ENCODE results near the gene DGKG. TPM values are rescaled to one million over a fixed set of nuclear protein-coding genes. Genes with fewer than 3 reads are reported as not detected.

Gene DGKG
- total and polyA plus RNA-seq, 10 of the 15 experiments (the other 5 are each of a cell fraction or from before 2014, with no cell fraction given) = 0.39 to 6.2 (median 4.7) TPM

GRCh38 chr3:186366206-186366605, 4.2 kb upstream of the DGKG start:
- in situ Hi-C loops (cut with MboI) = no loop called here
- ChIA-PET RAD21 (ENCODE audit: unreplicated experiment) (interaction anchor here (1.7 kb wide), 1 partner anchor 175 kb away, joined by 8 read pairs; no protein-coding TSS in a partner anchor), SMC1A (ENCODE audit: uncharacterized antibody, unreplicated experiment) (interaction anchor here (1.1 to 1.6 kb wide), 3 partner anchors 10 to 59 kb away, joined by 3 read pairs; no protein-coding TSS in a partner anchor), POLR2A (no interaction called here), CTCF (interaction anchor here (0.8 to 1.8 kb wide), 5 partner anchors 9 to 248 kb away, joined by 3 to 4 read pairs (median 3); no protein-coding TSS in a partner anchor)
- H3K4me3 ChIP-seq = no peak overlapping the region
- TF ChIP-seq PAX8 (IDR thresholded peaks at IDR 0.05) = no peak
- no peak for TF ChIP-seq NR2C1 (IDR thresholded peaks at IDR 0.05)
- no peak for TF ChIP-seq MXI1 (IDR thresholded peaks at IDR 0.05; ENCODE audit: low read depth, low read length)
- TF ChIP-seq ZNF622 (IDR thresholded peaks at IDR 0.05) = no peak
- TF ChIP-seq IRF3 (IDR thresholded peaks at IDR 0.05) = no peak
- no peak for TF ChIP-seq MEF2B (IDR thresholded peaks at IDR 0.05; ENCODE audit: partially characterized antibody, poor library complexity, severe bottlenecking)
- no peak for TF ChIP-seq ZNF274 (IDR thresholded peaks at IDR 0.05; ENCODE audit: insufficient read depth, insufficient read length)
- TF ChIP-seq, protein P1, sequence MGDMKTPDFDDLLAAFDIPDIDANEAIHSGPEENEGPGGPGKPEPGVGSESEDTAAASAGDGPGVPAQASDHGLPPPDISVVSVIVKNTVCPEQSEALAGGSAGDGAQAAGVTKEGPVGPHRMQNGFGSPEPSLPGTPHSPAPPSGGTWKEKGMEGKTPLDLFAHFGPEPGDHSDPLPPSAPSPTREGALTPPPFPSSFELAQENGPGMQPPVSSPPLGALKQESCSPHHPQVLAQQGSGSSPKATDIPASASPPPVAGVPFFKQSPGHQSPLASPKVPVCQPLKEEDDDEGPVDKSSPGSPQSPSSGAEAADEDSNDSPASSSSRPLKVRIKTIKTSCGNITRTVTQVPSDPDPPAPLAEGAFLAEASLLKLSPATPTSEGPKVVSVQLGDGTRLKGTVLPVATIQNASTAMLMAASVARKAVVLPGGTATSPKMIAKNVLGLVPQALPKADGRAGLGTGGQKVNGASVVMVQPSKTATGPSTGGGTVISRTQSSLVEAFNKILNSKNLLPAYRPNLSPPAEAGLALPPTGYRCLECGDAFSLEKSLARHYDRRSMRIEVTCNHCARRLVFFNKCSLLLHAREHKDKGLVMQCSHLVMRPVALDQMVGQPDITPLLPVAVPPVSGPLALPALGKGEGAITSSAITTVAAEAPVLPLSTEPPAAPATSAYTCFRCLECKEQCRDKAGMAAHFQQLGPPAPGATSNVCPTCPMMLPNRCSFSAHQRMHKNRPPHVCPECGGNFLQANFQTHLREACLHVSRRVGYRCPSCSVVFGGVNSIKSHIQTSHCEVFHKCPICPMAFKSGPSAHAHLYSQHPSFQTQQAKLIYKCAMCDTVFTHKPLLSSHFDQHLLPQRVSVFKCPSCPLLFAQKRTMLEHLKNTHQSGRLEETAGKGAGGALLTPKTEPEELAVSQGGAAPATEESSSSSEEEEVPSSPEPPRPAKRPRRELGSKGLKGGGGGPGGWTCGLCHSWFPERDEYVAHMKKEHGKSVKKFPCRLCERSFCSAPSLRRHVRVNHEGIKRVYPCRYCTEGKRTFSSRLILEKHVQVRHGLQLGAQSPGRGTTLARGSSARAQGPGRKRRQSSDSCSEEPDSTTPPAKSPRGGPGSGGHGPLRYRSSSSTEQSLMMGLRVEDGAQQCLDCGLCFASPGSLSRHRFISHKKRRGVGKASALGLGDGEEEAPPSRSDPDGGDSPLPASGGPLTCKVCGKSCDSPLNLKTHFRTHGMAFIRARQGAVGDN (IDR thresholded peaks at IDR 0.05) = no peak
- no peak for TF ChIP-seq NFXL1 (IDR thresholded peaks at IDR 0.05; ENCODE audit: borderline replicate concordance)
- TF ChIP-seq SMARCA5 (IDR thresholded peaks at IDR 0.05) = no peak
- no peak for TF ChIP-seq MTA3 (IDR thresholded peaks at IDR 0.05; ENCODE audit: borderline replicate concordance, low read length)
- TF ChIP-seq LARP7 (IDR thresholded peaks at IDR 0.05) = no peak
- TF ChIP-seq E2F4 (IDR thresholded peaks at IDR 0.05; ENCODE audit: low read depth, low read length) = no peak
- no peak for TF ChIP-seq NRF1 (conservative IDR thresholded peaks at IDR 0.05; ENCODE audit: low read depth, low read length)
- no peak for TF ChIP-seq SUPT20H (IDR thresholded peaks at IDR 0.05; ENCODE audit: borderline replicate concordance, control insufficient read depth, low read depth, low read length)
- no peak overlapping the region for H3K9ac ChIP-seq (ENCODE audit: control insufficient read depth, insufficient read depth, low read length)
- intact Hi-C loops (cut with micrococcal nuclease; ENCODE audit: unreplicated experiment) = no loop called here
- no TSS peak for BruUV-seq (replicated peaks)
- no peaks in the 10 kb centered on the region for H4K20me1 ChIP-seq (ENCODE audit: control insufficient read depth, insufficient read depth)
- no peak overlapping the region for H3K4me2 ChIP-seq (ENCODE audit: control insufficient read depth, insufficient read depth)
- no peak overlapping the region for H3K27ac ChIP-seq (ENCODE audit: control insufficient read depth, insufficient read depth)
- H2AFZ ChIP-seq (ENCODE audit: control insufficient read depth, low read depth, low read length) = no peak overlapping the region
- DNase-seq (ENCODE audit: low read depth, low spot score) (no peak), FAIRE-seq (no peak), ATAC-seq (no peak)
- H3K79me2 ChIP-seq (ENCODE audit: control insufficient read depth, insufficient read depth, low read length) = no peaks in the 10 kb centered on the region
- H3K9me3 ChIP-seq (replicated peaks; ENCODE audit: control insufficient read depth, insufficient read depth, low read length) = no peaks in the 10 kb centered on the region; the same call in 2 of the 3 replicates
- WGBS (ENCODE audit: insufficient coverage, insufficient replicate concordance, low lambda C conversion rate, missing lambda C conversion rate) = 0% methylated on average over 1 of the region's 1 CpG
- H3K36me3 ChIP-seq (ENCODE audit: control insufficient read depth in 2 of 2, insufficient read depth in 2 of 2, low read length in 1 of 2) = no peaks in the 10 kb centered on the region
- H3K27me3 ChIP-seq (replicated peaks in 1 of 2; ENCODE audit: control insufficient read depth in 2 of 2, insufficient read depth in 2 of 2, low read length in 1 of 2) = peaks cover 6 to 13% of the 10 kb centered on the region in 2 experiments
- peaks cover 10% of the 10 kb centered on the region for H3K4me1 ChIP-seq (ENCODE audit: control insufficient read depth, insufficient read depth, low read length)
